ENCODE results near the gene SHOC1. TPM values are rescaled to one million over a fixed set of nuclear protein-coding genes. Genes with fewer than 3 reads are reported as not detected.

SHOC1 gene
- not detected in 2 replicates for total RNA-seq (2014; rRNA removed; shearing (Covaris generic); ENCODE audit: low replicate concordance)

GRCh38 chr9:111794835-111795556 lies at the start of gene SHOC1:
SHOC1 (minus strand) TSS chr9:111794937; CDS start chr9:111791418, 3,519 bp downstream.
- in situ Hi-C loops (cut with HindIII; ENCODE audit: low pct_unique_long_range_greater_than_20kb, low sequenced_read_pairs) = no loop called here

GRCh38 chr9:111843971-111844370 lies 49.2 kb upstream of the SHOC1 start:
- DNase-seq (ENCODE audit: low read depth) = no peak
- in situ Hi-C loops (cut with HindIII; ENCODE audit: low pct_unique_long_range_greater_than_20kb, low sequenced_read_pairs) = no loop called here

More at GRCh38 chr9:111794835-111795556, at the start of gene SHOC1:
- no peak for DNase-seq (ENCODE audit: low read depth)

- no peak for DNase-seq (ENCODE audit: low read depth)
- in situ Hi-C loops (cut with HindIII; ENCODE audit: low pct_unique_long_range_greater_than_20kb, low sequenced_read_pairs) = no loop called here
These were observed 47.6 kb upstream of the SHOC1 start for GRCh38 chr9:111842313-111842712.

- DNase-seq (ENCODE audit: low read depth) = no peak
- in situ Hi-C loops (cut with HindIII; ENCODE audit: low pct_unique_long_range_greater_than_20kb, low sequenced_read_pairs) = no loop called here
These were observed 45.7 kb upstream of the SHOC1 start for GRCh38 chr9:111840442-111840841.

GRCh38 chr9:111839987-111840386 lies 45.2 kb upstream of the SHOC1 start:
- in situ Hi-C loops (cut with HindIII; ENCODE audit: low pct_unique_long_range_greater_than_20kb, low sequenced_read_pairs) = no loop called here
- no peak for DNase-seq (ENCODE audit: low read depth)

- in situ Hi-C loops (cut with HindIII; ENCODE audit: low pct_unique_long_range_greater_than_20kb, low sequenced_read_pairs) = no loop called here
- DNase-seq (ENCODE audit: low read depth) = no peak
These were observed 44.6 kb upstream of the SHOC1 start for GRCh38 chr9:111839387-111839786.

GRCh38 chr9:111838439-111838838 lies 43.7 kb upstream of the SHOC1 start:
- in situ Hi-C loops (cut with HindIII; ENCODE audit: low pct_unique_long_range_greater_than_20kb, low sequenced_read_pairs) = no loop called here
- no peak for DNase-seq (ENCODE audit: low read depth)

- no peak for DNase-seq (ENCODE audit: low read depth)
- in situ Hi-C loops (cut with HindIII; ENCODE audit: low pct_unique_long_range_greater_than_20kb, low sequenced_read_pairs) = no loop called here
These were observed 41.6 kb upstream of the SHOC1 start for GRCh38 chr9:111836311-111836710.

GRCh38 chr9:111833941-111834340 lies 39.2 kb upstream of the SHOC1 start:
- in situ Hi-C loops (cut with HindIII; ENCODE audit: low pct_unique_long_range_greater_than_20kb, low sequenced_read_pairs) = no loop called here
- no peak for DNase-seq (ENCODE audit: low read depth)

- in situ Hi-C loops (cut with HindIII; ENCODE audit: low pct_unique_long_range_greater_than_20kb, low sequenced_read_pairs) = no loop called here
- DNase-seq (ENCODE audit: low read depth) = no peak
These were observed 37.7 kb upstream of the SHOC1 start for GRCh38 chr9:111832449-111832848.

- in situ Hi-C loops (cut with HindIII; ENCODE audit: low pct_unique_long_range_greater_than_20kb, low sequenced_read_pairs) = no loop called here
- DNase-seq (ENCODE audit: low read depth) = no peak
These were observed 36.8 kb upstream of the SHOC1 start for GRCh38 chr9:111831371-111832108.

GRCh38 chr9:111828193-111828592 lies 33.5 kb upstream of the SHOC1 start:
- in situ Hi-C loops (cut with HindIII; ENCODE audit: low pct_unique_long_range_greater_than_20kb, low sequenced_read_pairs) = no loop called here
- DNase-seq (ENCODE audit: low read depth) = no peak

GRCh38 chr9:111825468-111826145 lies 30.9 kb upstream of the SHOC1 start:
- no peak for DNase-seq (ENCODE audit: low read depth)
- in situ Hi-C loops (cut with HindIII; ENCODE audit: low pct_unique_long_range_greater_than_20kb, low sequenced_read_pairs) = no loop called here

- DNase-seq (ENCODE audit: low read depth) = no peak
- in situ Hi-C loops (cut with HindIII; ENCODE audit: low pct_unique_long_range_greater_than_20kb, low sequenced_read_pairs) = no loop called here
These were observed 26.3 kb upstream of the SHOC1 start for GRCh38 chr9:111821006-111821528.

- in situ Hi-C loops (cut with HindIII; ENCODE audit: low pct_unique_long_range_greater_than_20kb, low sequenced_read_pairs) = no loop called here
- no peak for DNase-seq (ENCODE audit: low read depth)
These were observed 24.6 kb upstream of the SHOC1 start for GRCh38 chr9:111819360-111819759.

GRCh38 chr9:111815285-111816070 lies 20.7 kb upstream of the SHOC1 start:
- DNase-seq (ENCODE audit: low read depth) = no peak
- in situ Hi-C loops (cut with HindIII; ENCODE audit: low pct_unique_long_range_greater_than_20kb, low sequenced_read_pairs) = no loop called here

- in situ Hi-C loops (cut with HindIII; ENCODE audit: low pct_unique_long_range_greater_than_20kb, low sequenced_read_pairs) = no loop called here
- no peak for DNase-seq (ENCODE audit: low read depth)
These were observed 17.6 kb upstream of the SHOC1 start for GRCh38 chr9:111812337-111812736.

GRCh38 chr9:111810908-111811307 lies 16.2 kb upstream of the SHOC1 start:
- DNase-seq (ENCODE audit: low read depth) = no peak
- in situ Hi-C loops (cut with HindIII; ENCODE audit: low pct_unique_long_range_greater_than_20kb, low sequenced_read_pairs) = no loop called here
